ENCODE results near the gene AP5M1. TPM values are rescaled to one million over a fixed set of nuclear protein-coding genes. Genes with fewer than 3 reads are reported as not detected.
A peak's percentile ranks its signal among the peaks of the same experiment; 100 is the strongest.

The AP5M1 gene
- total RNA-seq, 4 donors from 2014 or later: 16.6 to 30.4 (median 22.8) TPM

DNA sequence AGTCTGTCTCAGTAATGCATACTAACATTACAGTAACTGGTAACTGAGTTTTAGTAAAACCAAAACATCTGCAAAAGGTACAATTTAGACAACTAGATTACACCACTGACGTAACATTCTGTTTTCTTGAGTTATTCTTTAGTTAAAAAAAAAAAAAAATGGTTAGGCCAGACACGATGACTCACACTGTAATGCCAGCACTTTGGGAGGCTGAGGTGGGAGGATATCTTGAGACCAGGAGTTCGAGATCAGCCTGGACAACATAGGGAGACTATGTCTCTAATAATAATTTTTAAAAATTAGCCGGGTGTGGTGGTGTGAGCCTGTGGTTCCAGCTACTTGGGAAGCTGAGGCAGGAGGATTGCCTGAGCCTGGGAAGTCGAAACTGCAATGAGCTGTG is 34.1 kb downstream of the AP5M1 start:
- no peaks in the 10 kb centered on the region for H3K36me3 ChIP-seq
- 77% methylated on average over 5 of the region's 5 CpGs for WGBS
- intact Hi-C loops (cut with DNase I): no loop called here
- H3K4me3 ChIP-seq: no peak overlapping the region
- no peak overlapping the region for H3K27ac ChIP-seq (replicated peaks in 1 of 4)
- H3K27me3 ChIP-seq: no peaks in the 10 kb centered on the region
- peaks cover 0 to 6% (median 1%) of the 10 kb centered on the region in 4 donors for H3K4me1 ChIP-seq
- no peaks in the 10 kb centered on the region for H3K9me3 ChIP-seq
- no peak for DNase-seq (ENCODE audit: extremely low spot score)
- TF ChIP-seq POLR2AphosphoS5 (IDR thresholded peaks at IDR 0.05) (no peak), EP300 (IDR thresholded peaks at IDR 0.05) (no peak), CTCF (IDR thresholded peaks at IDR 0.05) (no peak), POLR2A (IDR thresholded peaks at IDR 0.05; ENCODE audit: low read depth) (no peak)

GRCh38 chr14:57314396-57315089 is 45.8 kb downstream of the AP5M1 start:
- Histone ChIP-seq H3K9me3 (no peaks in the 10 kb centered on the region), H3K27ac (replicated peaks in 1 of 4) (no peak overlapping the region), H3K4me3 (no peak overlapping the region), H3K36me3 (no peaks in the 10 kb centered on the region), H3K27me3 (peaks cover 0 to 6% (median 0%) of the 10 kb centered on the region in 4 donors), H3K4me1 (no peaks in the 10 kb centered on the region)
- TF ChIP-seq CTCF (IDR thresholded peaks at IDR 0.05): no peak
- no peak for TF ChIP-seq EP300 (IDR thresholded peaks at IDR 0.05)
- no peak for TF ChIP-seq POLR2AphosphoS5 (IDR thresholded peaks at IDR 0.05)
- no peak for TF ChIP-seq POLR2A (IDR thresholded peaks at IDR 0.05; ENCODE audit: low read depth)
- DNase-seq (ENCODE audit: extremely low spot score): no peak
- 66% methylated on average over 7 of the region's 7 CpGs for WGBS
- intact Hi-C loops (cut with DNase I): no loop called here

GRCh38 chr14:57317248-57317833 is 48.6 kb downstream of the AP5M1 start:
- Histone ChIP-seq H3K27ac (replicated peaks in 1 of 4) (no peak overlapping the region), H3K4me1 (no peaks in the 10 kb centered on the region), H3K36me3 (no peaks in the 10 kb centered on the region), H3K27me3 (peaks cover 0 to 6% (median 0%) of the 10 kb centered on the region in 4 donors), H3K4me3 (no peak overlapping the region), H3K9me3 (no peaks in the 10 kb centered on the region)
- DNase-seq (ENCODE audit: extremely low spot score): no peak
- WGBS: 1% methylated on average over 3 of the region's 3 CpGs
- intact Hi-C loops (cut with DNase I): loop anchor here (2.0 kb wide), 1 partner anchor 827 kb away; no protein-coding TSS in a partner anchor
- TF ChIP-seq POLR2A (IDR thresholded peaks at IDR 0.05; ENCODE audit: low read depth) (no peak), CTCF (IDR thresholded peaks at IDR 0.05) (peak; percentile 76 to 85 (median 83)), POLR2AphosphoS5 (IDR thresholded peaks at IDR 0.05) (no peak)

- no peaks in the 10 kb centered on the region for H3K36me3 ChIP-seq
- H3K9me3 ChIP-seq: no peaks in the 10 kb centered on the region
- WGBS: 54% methylated on average over 2 of the region's 2 CpGs
- no peak overlapping the region for H3K27ac ChIP-seq (replicated peaks in 1 of 4)
- peaks cover 0 to 6% (median 0%) of the 10 kb centered on the region in 4 donors for H3K27me3 ChIP-seq
- TF ChIP-seq POLR2A (IDR thresholded peaks at IDR 0.05; ENCODE audit: low read depth) (no peak), CTCF (IDR thresholded peaks at IDR 0.05) (no peak), EP300 (IDR thresholded peaks at IDR 0.05) (no peak), POLR2AphosphoS5 (IDR thresholded peaks at IDR 0.05) (no peak)
- no peaks in the 10 kb centered on the region for H3K4me1 ChIP-seq
- DNase-seq (ENCODE audit: extremely low spot score): no peak
- no peak overlapping the region for H3K4me3 ChIP-seq
- intact Hi-C loops (cut with DNase I): no loop called here
Measured at GRCh38 chr14:57319636-57320192, 50.9 kb downstream of the AP5M1 start.
